HG02642 (cell line): ENCODE data around the gene ESPNL.

ENCODE experiments used
- ATAC-seq: cut with Tn5 transposase; IDR thresholded peaks from one replicate; pipeline ENCODE4 v1.9.1; 2021; ENCODE audit warnings: mild to moderate bottlenecking; ENCODE audit not compliant: unreplicated experiment, poor library complexity

The ESPNL gene

GRCh38 chr2:238097988-238098871 lies 1.9 kb upstream of the ESPNL start:
- ATAC-seq, result peak; percentile 79

GRCh38 chr2:238098901-238099713 lies 1.0 kb upstream of the ESPNL start:
- ATAC-seq, result peak; percentile 20

- ATAC-seq, result no peak
Observed at GRCh38 chr2:238099714-238100048, 459 bp upstream of the ESPNL start.

- ATAC-seq, result no peak
Observed at GRCh38 chr2:238100821-238101771, 956 bp downstream of the ESPNL start.

- no peak for ATAC-seq
Observed at GRCh38 chr2:238101891-238102841, 2.0 kb downstream of the ESPNL start.

GRCh38 chr2:238102865-238103264 lies 2.7 kb downstream of the ESPNL start:
- no peak for ATAC-seq

- no peak for ATAC-seq
Observed at GRCh38 chr2:238103465-238104225, 3.5 kb downstream of the ESPNL start.

GRCh38 chr2:238104226-238104690 lies 4.1 kb downstream of the ESPNL start:
- no peak for ATAC-seq

GRCh38 chr2:238104691-238105371 lies 4.7 kb downstream of the ESPNL start:
- ATAC-seq, result no peak

- no peak for ATAC-seq
Observed at GRCh38 chr2:238105506-238106338, 5.6 kb downstream of the ESPNL start.

GRCh38 chr2:238106339-238106697 lies 6.2 kb downstream of the ESPNL start:
- no peak for ATAC-seq

- peak; percentile 3 for ATAC-seq
Observed at GRCh38 chr2:238106698-238107524, 6.8 kb downstream of the ESPNL start.

GRCh38 chr2:238107525-238108422 lies 7.6 kb downstream of the ESPNL start:
- ATAC-seq, result peak; percentile 59

GRCh38 chr2:238108423-238109183 lies 8.5 kb downstream of the ESPNL start:
- peak; percentile 67 for ATAC-seq

- no peak for ATAC-seq
Observed at GRCh38 chr2:238113611-238114010, 13.5 kb downstream of the ESPNL start.
